KMS-11 (cell line): Measurements from ENCODE around the gene PDCD7.

Source experiments
- H2AFZ ChIP-seq: fragments of 200-600 bp; sonication (generic); 2 replicates; pipeline ENCODE4 v1.6.1; 2016; ENCODE audit warnings: antibody characterized with exemption, mixed run types, low read depth
- H3K27ac ChIP-seq: fragments of 200-600 bp; sonication (generic); 2 replicates; pipeline ENCODE4 v1.6.1; 2016; ENCODE audit warnings: mild to moderate bottlenecking, mixed run types
- H3K27me3 ChIP-seq: fragments of 200-600 bp; sonication (generic); 2 replicates; pipeline ENCODE4 v1.6.1; 2017; ENCODE audit warnings: mild to moderate bottlenecking, low read depth, mixed run types, moderate library complexity; ENCODE audit not compliant: insufficient read depth
- H3K36me3 ChIP-seq: fragments of 200-600 bp; sonication (generic); 2 replicates; pipeline ENCODE4 v1.6.1; 2017; ENCODE audit warnings: mild to moderate bottlenecking, mixed run types; ENCODE audit not compliant: insufficient read depth
- H3K4me1 ChIP-seq: fragments of 200-600 bp; sonication (generic); 2 replicates; pipeline ENCODE4 v1.6.1; 2016; ENCODE audit warnings: mild to moderate bottlenecking, low read depth, mixed run types; ENCODE audit not compliant: poor library complexity, severe bottlenecking
- H3K4me2 ChIP-seq: fragments of 200-600 bp; sonication (generic); 2 replicates; pipeline ENCODE4 v1.7.0; 2016; ENCODE audit warnings: mild to moderate bottlenecking, mixed run types
- H3K4me3 ChIP-seq: fragments of 200-600 bp; sonication (generic); IDR thresholded peaks from 2 replicates; pipeline ENCODE4 v1.6.1; 2017; ENCODE audit warnings: low read depth, low read length, mixed read lengths; ENCODE audit not compliant: insufficient read depth
- H3K79me2 ChIP-seq: fragments of 200-600 bp; sonication (generic); 2 replicates; pipeline ENCODE4 v1.6.1; 2016; ENCODE audit warnings: low read depth, mixed run types; ENCODE audit not compliant: insufficient read depth
- H3K9ac ChIP-seq: fragments of 200-600 bp; sonication (generic); 2 replicates; pipeline ENCODE4 v1.6.1; 2016; ENCODE audit warnings: mild to moderate bottlenecking, mixed run types
- H4K20me1 ChIP-seq: fragments of 200-600 bp; sonication (generic); 2 replicates; pipeline ENCODE4 v1.6.1; 2016; ENCODE audit warnings: mild to moderate bottlenecking, mixed run types; ENCODE audit not compliant: insufficient read depth
- TF ChIP-seq, protein P1 (sequence below): fragments of 200-600 bp; sonication (generic); conservative IDR thresholded peaks from 2 replicates; pipeline ENCODE4 v1.6.1; 2017; ENCODE audit warnings: low read depth, mild to moderate bottlenecking, antibody characterized with exemption, low read length, moderate library complexity, mixed read lengths

The PDCD7 gene

GRCh38 chr15:65163041-65163440 is 29.4 kb upstream of the PDCD7 start:
- Histone ChIP-seq H3K36me3 (no peaks in the 10 kb centered on the region; the same call in 1 of the 2 replicates), H3K9ac (no peak overlapping the region), H2AFZ (no peak overlapping the region), H3K27ac (no peak overlapping the region), H3K79me2 (no peaks in the 10 kb centered on the region), H3K4me1 (no peaks in the 10 kb centered on the region), H3K4me2 (no peak overlapping the region), H3K4me3 (no peak overlapping the region), H4K20me1 (no peaks in the 10 kb centered on the region), H3K27me3 (no peaks in the 10 kb centered on the region)
- TF ChIP-seq, protein P1, sequence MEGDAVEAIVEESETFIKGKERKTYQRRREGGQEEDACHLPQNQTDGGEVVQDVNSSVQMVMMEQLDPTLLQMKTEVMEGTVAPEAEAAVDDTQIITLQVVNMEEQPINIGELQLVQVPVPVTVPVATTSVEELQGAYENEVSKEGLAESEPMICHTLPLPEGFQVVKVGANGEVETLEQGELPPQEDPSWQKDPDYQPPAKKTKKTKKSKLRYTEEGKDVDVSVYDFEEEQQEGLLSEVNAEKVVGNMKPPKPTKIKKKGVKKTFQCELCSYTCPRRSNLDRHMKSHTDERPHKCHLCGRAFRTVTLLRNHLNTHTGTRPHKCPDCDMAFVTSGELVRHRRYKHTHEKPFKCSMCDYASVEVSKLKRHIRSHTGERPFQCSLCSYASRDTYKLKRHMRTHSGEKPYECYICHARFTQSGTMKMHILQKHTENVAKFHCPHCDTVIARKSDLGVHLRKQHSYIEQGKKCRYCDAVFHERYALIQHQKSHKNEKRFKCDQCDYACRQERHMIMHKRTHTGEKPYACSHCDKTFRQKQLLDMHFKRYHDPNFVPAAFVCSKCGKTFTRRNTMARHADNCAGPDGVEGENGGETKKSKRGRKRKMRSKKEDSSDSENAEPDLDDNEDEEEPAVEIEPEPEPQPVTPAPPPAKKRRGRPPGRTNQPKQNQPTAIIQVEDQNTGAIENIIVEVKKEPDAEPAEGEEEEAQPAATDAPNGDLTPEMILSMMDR: no peak

- Histone ChIP-seq H3K27me3 (no peaks in the 10 kb centered on the region), H3K79me2 (no peaks in the 10 kb centered on the region), H3K4me1 (no peaks in the 10 kb centered on the region), H3K4me2 (no peak overlapping the region), H2AFZ (no peak overlapping the region), H3K9ac (no peak overlapping the region), H3K4me3 (no peak overlapping the region), H3K27ac (no peak overlapping the region), H4K20me1 (no peaks in the 10 kb centered on the region), H3K36me3 (peaks cover 7% of the 10 kb centered on the region; the same call in 1 of the 2 replicates)
- TF ChIP-seq, protein P1: no peak
Observed at GRCh38 chr15:65156692-65157091, 23.1 kb upstream of the PDCD7 start.

- no peak overlapping the region for H3K27ac ChIP-seq
- no peak overlapping the region for H3K4me3 ChIP-seq
- H4K20me1 ChIP-seq: no peaks in the 10 kb centered on the region
- H3K4me2 ChIP-seq: no peak overlapping the region
- TF ChIP-seq, protein P1: no peak
- H3K4me1 ChIP-seq: no peaks in the 10 kb centered on the region
- no peaks in the 10 kb centered on the region for H3K79me2 ChIP-seq
- H3K36me3 ChIP-seq: peaks cover 7% of the 10 kb centered on the region; the same call in 1 of the 2 replicates
- no peak overlapping the region for H2AFZ ChIP-seq
- H3K27me3 ChIP-seq: no peaks in the 10 kb centered on the region
- no peak overlapping the region for H3K9ac ChIP-seq
Observed at GRCh38 chr15:65154720-65155119, 21.1 kb upstream of the PDCD7 start.

GRCh38 chr15:65147902-65148301 is 14.3 kb upstream of the PDCD7 start:
- no peak overlapping the region for H2AFZ ChIP-seq
- H3K36me3 ChIP-seq: no peaks in the 10 kb centered on the region
- H3K4me3 ChIP-seq: no peak overlapping the region

More at GRCh38 chr15:65147902-65148301, 14.3 kb upstream of the PDCD7 start:
- Histone ChIP-seq H3K4me1 (no peaks in the 10 kb centered on the region), H3K27me3 (no peaks in the 10 kb centered on the region), H3K4me2 (no peak overlapping the region), H4K20me1 (no peaks in the 10 kb centered on the region), H3K27ac (no peak overlapping the region), H3K79me2 (no peaks in the 10 kb centered on the region), H3K9ac (no peak overlapping the region)
- TF ChIP-seq, protein P1: no peak
